GM12801 (cell line): ENCODE measurements around the gene RANBP17.

Source experiments
- CTCF ChIP-seq: IDR thresholded peaks from one replicate; pipeline ENCODE4 v1.5.1; 2011; ENCODE audit warnings: control low read depth; ENCODE audit not compliant: insufficient read length; ENCODE audit errors: extremely low read depth

Gene RANBP17

GRCh38 chr5:171143926-171144325 lies 282.1 kb downstream of the RANBP17 start:
- TF ChIP-seq CTCF, result no peak

- no peak for TF ChIP-seq CTCF
Measured at GRCh38 chr5:171149333-171149732, 287.5 kb downstream of the RANBP17 start.

- TF ChIP-seq CTCF, result no peak
Measured at GRCh38 chr5:171149772-171150171, 288.0 kb downstream of the RANBP17 start.

GRCh38 chr5:171152382-171152781 lies 290.6 kb downstream of the RANBP17 start:
- no peak for TF ChIP-seq CTCF

- no peak for TF ChIP-seq CTCF
Measured at GRCh38 chr5:171155621-171156020, 293.8 kb downstream of the RANBP17 start.

- no peak for TF ChIP-seq CTCF
Measured at GRCh38 chr5:171157276-171157675, 295.5 kb downstream of the RANBP17 start.

- TF ChIP-seq CTCF, result no peak
Measured at GRCh38 chr5:171157775-171158174, 296.0 kb downstream of the RANBP17 start.

- TF ChIP-seq CTCF, result no peak
Measured at GRCh38 chr5:171158581-171158980, 296.8 kb downstream of the RANBP17 start.
